HEK293 (cell line): ENCODE data around the gene SEC16A.

ENCODE experiments used
- SP2 ChIP-seq: fragments of 450-650 bp; formaldehyde crosslinking; IDR thresholded peaks from 2 replicates; pipeline ENCODE4 v1.5.1; 2016; ENCODE audit warnings: missing biosample characterization, missing genetic modification characterization
- ZNF274 ChIP-seq, 2 experiments: fragments of 200-500 bp in 1 of 2; fragments of 450-650 bp in 1 of 2; sonication (Bioruptor generic) in 1 of 2; formaldehyde crosslinking in 1 of 2; IDR thresholded peaks; 2 replicates each; pipeline versions ENCODE4 v1.5.1 to v1.6.1; 2014 to 2016; ENCODE audit warnings: borderline replicate concordance in 1 of 2, inconsistent platforms in 1 of 2, low read length in 1 of 2, missing biosample characterization in 1 of 2, missing genetic modification characterization in 1 of 2
- ZNF350 ChIP-seq: fragments of 450-650 bp; formaldehyde crosslinking; IDR thresholded peaks from 2 replicates; pipeline ENCODE4 v1.5.0; 2017; ENCODE audit warnings: missing biosample characterization, mild to moderate bottlenecking, missing genetic modification characterization
- ZNF76 ChIP-seq: fragments of 450-650 bp; formaldehyde crosslinking; IDR thresholded peaks from 2 replicates; pipeline ENCODE4; 2016; ENCODE audit warnings: low read depth, missing biosample characterization, missing genetic modification characterization, borderline replicate concordance
- TF ChIP-seq, protein P1 (sequence below): fragments of 450-650 bp; formaldehyde crosslinking; IDR thresholded peaks from 2 replicates; pipeline ENCODE4 v1.5.1; 2016; ENCODE audit warnings: missing biosample characterization, missing genetic modification characterization

DNA sequence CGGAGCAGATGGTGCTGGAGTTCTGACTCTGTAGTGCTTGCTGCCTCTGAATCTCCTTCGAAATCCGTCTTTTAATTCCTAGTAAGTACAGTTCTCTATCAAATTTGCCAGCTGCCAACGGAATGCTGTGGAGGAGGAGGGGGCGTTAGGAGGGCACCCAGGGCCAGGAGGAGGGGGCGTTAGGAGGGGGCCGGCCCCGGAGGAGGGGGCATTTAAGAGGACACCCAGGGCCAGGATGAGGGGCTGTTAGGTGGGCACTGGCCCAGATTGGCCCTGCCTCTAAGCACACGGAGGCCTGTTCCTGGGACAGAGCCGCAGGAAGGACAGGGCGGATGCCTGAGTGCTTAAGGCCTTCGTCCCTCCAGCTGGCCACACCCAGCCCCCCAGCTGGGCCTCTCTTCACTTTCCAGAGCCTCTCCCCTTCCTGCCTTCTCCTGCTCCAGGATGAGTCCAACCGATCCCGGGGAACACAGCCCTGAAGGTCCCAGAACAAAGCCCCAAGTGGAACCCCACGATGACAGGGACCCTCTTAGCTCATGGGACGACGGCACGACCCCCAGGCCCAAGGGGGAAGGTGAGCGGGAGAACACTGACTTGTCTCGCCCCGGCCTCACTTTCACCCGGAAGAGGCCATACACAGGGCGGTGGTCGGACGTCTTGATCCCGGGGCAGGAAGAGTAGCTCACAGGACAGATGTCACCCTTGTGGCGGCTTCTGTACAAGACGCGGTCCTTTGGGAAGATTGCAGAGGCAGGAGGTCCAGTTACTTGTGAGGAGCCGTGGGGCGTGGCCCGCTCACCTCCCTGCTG is 53.0 kb downstream of the SEC16A start:
- no peak for TF ChIP-seq SP2 (tag by site-specific recombination)
- TF ChIP-seq, protein P1, sequence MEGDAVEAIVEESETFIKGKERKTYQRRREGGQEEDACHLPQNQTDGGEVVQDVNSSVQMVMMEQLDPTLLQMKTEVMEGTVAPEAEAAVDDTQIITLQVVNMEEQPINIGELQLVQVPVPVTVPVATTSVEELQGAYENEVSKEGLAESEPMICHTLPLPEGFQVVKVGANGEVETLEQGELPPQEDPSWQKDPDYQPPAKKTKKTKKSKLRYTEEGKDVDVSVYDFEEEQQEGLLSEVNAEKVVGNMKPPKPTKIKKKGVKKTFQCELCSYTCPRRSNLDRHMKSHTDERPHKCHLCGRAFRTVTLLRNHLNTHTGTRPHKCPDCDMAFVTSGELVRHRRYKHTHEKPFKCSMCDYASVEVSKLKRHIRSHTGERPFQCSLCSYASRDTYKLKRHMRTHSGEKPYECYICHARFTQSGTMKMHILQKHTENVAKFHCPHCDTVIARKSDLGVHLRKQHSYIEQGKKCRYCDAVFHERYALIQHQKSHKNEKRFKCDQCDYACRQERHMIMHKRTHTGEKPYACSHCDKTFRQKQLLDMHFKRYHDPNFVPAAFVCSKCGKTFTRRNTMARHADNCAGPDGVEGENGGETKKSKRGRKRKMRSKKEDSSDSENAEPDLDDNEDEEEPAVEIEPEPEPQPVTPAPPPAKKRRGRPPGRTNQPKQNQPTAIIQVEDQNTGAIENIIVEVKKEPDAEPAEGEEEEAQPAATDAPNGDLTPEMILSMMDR (tag by site-specific recombination): no peak
- TF ChIP-seq ZNF76: no peak
- no peak for TF ChIP-seq ZNF274 (IDR thresholded peaks at IDR 0.05; ENCODE audit: low read length)
- TF ChIP-seq ZNF274 (tag by site-specific recombination; IDR thresholded peaks at IDR 0.05; ENCODE audit: borderline replicate concordance): no peak
- TF ChIP-seq ZNF350 (tag by site-specific recombination): no peak
